ENCODE data around the gene MOB3B.

The MOB3B gene

GRCh38 chr9:27471789-27472188 lies 57.8 kb downstream of the MOB3B start:
- peaks cover 0 to 69% of the 10 kb centered on the region in 2 donors for H3K36me3 ChIP-seq (replicated peaks in 1 of 2; ENCODE audit: control insufficient read depth in 2 of 2, insufficient read depth in 2 of 2, low read length in 2 of 2)
- H3K27ac ChIP-seq (replicated peaks; ENCODE audit: low read length): no peak overlapping the region
- no peak overlapping the region for H3K4me2 ChIP-seq (ENCODE audit: insufficient read depth, low read length, poor library complexity, severe bottlenecking)
- H2AFZ ChIP-seq (ENCODE audit: low read length): no peak overlapping the region
- peaks cover 0 to 7% of the 10 kb centered on the region in 2 donors for H3K9me3 ChIP-seq (replicated peaks in 1 of 2; ENCODE audit: control insufficient read depth in 2 of 2, insufficient read depth in 1 of 2, low read depth in 1 of 2, low read length in 2 of 2)
- WGBS, 2 donors (ENCODE audit: extremely low coverage in 2 of 2, insufficient read length in 2 of 2, insufficient replicate concordance in 1 of 2): no CpG with 5 or more reads among the region's 3 CpGs
- H3K27me3 ChIP-seq (ENCODE audit: control insufficient read depth in 3 of 3, insufficient read depth in 3 of 3, low read depth in 1 of 3, low read length in 3 of 3): no peaks in the 10 kb centered on the region
- peaks cover 4% of the 10 kb centered on the region for H3K79me1 ChIP-seq (ENCODE audit: low read depth, low read length)
- no peak overlapping the region for H4K91ac ChIP-seq (ENCODE audit: low read depth, low read length, poor library complexity)
- no peak overlapping the region for H3K18ac ChIP-seq (ENCODE audit: low read length)
- H3K4ac ChIP-seq (ENCODE audit: low read length): no peak overlapping the region
- H2AK5ac ChIP-seq (ENCODE audit: low read depth, low read length): no peak overlapping the region
- H2BK5ac ChIP-seq (ENCODE audit: low read length): no peak overlapping the region
- peaks cover 0 to 25% of the 10 kb centered on the region in 2 donors for H3K4me1 ChIP-seq (ENCODE audit: control insufficient read depth in 2 of 2, insufficient read depth in 1 of 2, low read depth in 1 of 2, low read length in 2 of 2)
- no peak overlapping the region for H2BK15ac ChIP-seq (ENCODE audit: low read length)
- H2BK120ac ChIP-seq (ENCODE audit: low read depth, low read length): no peak overlapping the region
- H2BK12ac ChIP-seq (ENCODE audit: low read length): no peak overlapping the region
- H3K23ac ChIP-seq (ENCODE audit: low read depth, low read length, poor library complexity): no peak overlapping the region
- no peak overlapping the region for H3K4me3 ChIP-seq (ENCODE audit: low read length in 2 of 2)
- H3K9ac ChIP-seq (ENCODE audit: low read depth, low read length, poor library complexity): no peak overlapping the region
- DNase-seq (ENCODE audit: low spot score): no peak
- no peak overlapping the region for H3K14ac ChIP-seq (ENCODE audit: low read length)
- H4K8ac ChIP-seq (ENCODE audit: low read depth, low read length): no peak overlapping the region

- Histone ChIP-seq H3K23ac (ENCODE audit: low read depth, low read length, poor library complexity) (no peak overlapping the region), H3K27me3 (ENCODE audit: control insufficient read depth in 3 of 3, insufficient read depth in 3 of 3, low read depth in 1 of 3, low read length in 3 of 3) (no peaks in the 10 kb centered on the region), H2BK5ac (ENCODE audit: low read length) (no peak overlapping the region), H3K4me1 (ENCODE audit: control insufficient read depth in 2 of 2, insufficient read depth in 1 of 2, low read depth in 1 of 2, low read length in 2 of 2) (peaks cover 0 to 23% of the 10 kb centered on the region in 2 donors), H2AFZ (ENCODE audit: low read length) (no peak overlapping the region), H3K27ac (replicated peaks; ENCODE audit: low read length) (no peak overlapping the region), H3K18ac (ENCODE audit: low read length) (no peak overlapping the region), H3K36me3 (replicated peaks in 1 of 2; ENCODE audit: control insufficient read depth in 2 of 2, insufficient read depth in 2 of 2, low read length in 2 of 2) (peaks cover 0 to 65% of the 10 kb centered on the region in 2 donors), H3K4me2 (ENCODE audit: insufficient read depth, low read length, poor library complexity, severe bottlenecking) (no peak overlapping the region), H2BK12ac (ENCODE audit: low read length) (no peak overlapping the region), H3K9me3 (replicated peaks in 1 of 2; ENCODE audit: control insufficient read depth in 2 of 2, insufficient read depth in 1 of 2, low read depth in 1 of 2, low read length in 2 of 2) (peaks cover 0 to 3% of the 10 kb centered on the region in 2 donors), H2BK15ac (ENCODE audit: low read length) (no peak overlapping the region), H2AK5ac (ENCODE audit: low read depth, low read length) (no peak overlapping the region), H3K79me1 (ENCODE audit: low read depth, low read length) (peaks cover 4% of the 10 kb centered on the region), H2BK120ac (ENCODE audit: low read depth, low read length) (no peak overlapping the region), H3K14ac (ENCODE audit: low read length) (no peak overlapping the region), H3K9ac (ENCODE audit: low read depth, low read length, poor library complexity) (no peak overlapping the region), H3K4me3 (ENCODE audit: low read length in 2 of 2) (no peak overlapping the region), H4K8ac (ENCODE audit: low read depth, low read length) (no peak overlapping the region), H4K91ac (ENCODE audit: low read depth, low read length, poor library complexity) (no peak overlapping the region), H3K4ac (ENCODE audit: low read length) (no peak overlapping the region)
- no peak for DNase-seq (ENCODE audit: low spot score)
- no CpG with 5 or more reads among the region's 5 CpGs for WGBS, 2 donors (ENCODE audit: extremely low coverage in 2 of 2, insufficient read length in 2 of 2, insufficient replicate concordance in 1 of 2)
Measured at GRCh38 chr9:27471366-27471765, 58.2 kb downstream of the MOB3B start.

- Histone ChIP-seq H2BK15ac (ENCODE audit: low read length) (no peak overlapping the region), H3K18ac (ENCODE audit: low read length) (no peak overlapping the region), H2AK5ac (ENCODE audit: low read depth, low read length) (no peak overlapping the region), H3K9ac (ENCODE audit: low read depth, low read length, poor library complexity) (no peak overlapping the region), H3K4me2 (ENCODE audit: insufficient read depth, low read length, poor library complexity, severe bottlenecking) (no peak overlapping the region), H3K4me3 (ENCODE audit: low read length in 2 of 2) (no peak overlapping the region), H3K27ac (replicated peaks; ENCODE audit: low read length) (peak overlapping the region; percentile 52), H4K91ac (ENCODE audit: low read depth, low read length, poor library complexity) (no peak overlapping the region), H4K8ac (ENCODE audit: low read depth, low read length) (no peak overlapping the region), H3K23ac (ENCODE audit: low read depth, low read length, poor library complexity) (no peak overlapping the region), H2BK12ac (ENCODE audit: low read length) (no peak overlapping the region), H3K4ac (ENCODE audit: low read length) (no peak overlapping the region), H2BK120ac (ENCODE audit: low read depth, low read length) (no peak overlapping the region), H3K36me3 (replicated peaks in 1 of 2; ENCODE audit: control insufficient read depth in 2 of 2, insufficient read depth in 2 of 2, low read length in 2 of 2) (peaks cover 0 to 56% of the 10 kb centered on the region in 2 donors), H2BK5ac (ENCODE audit: low read length) (no peak overlapping the region), H3K4me1 (ENCODE audit: control insufficient read depth in 2 of 2, insufficient read depth in 1 of 2, low read depth in 1 of 2, low read length in 2 of 2) (peaks cover 0 to 23% of the 10 kb centered on the region in 2 donors), H3K27me3 (ENCODE audit: control insufficient read depth in 3 of 3, insufficient read depth in 3 of 3, low read depth in 1 of 3, low read length in 3 of 3) (no peaks in the 10 kb centered on the region), H3K9me3 (replicated peaks in 1 of 2; ENCODE audit: control insufficient read depth in 2 of 2, insufficient read depth in 1 of 2, low read depth in 1 of 2, low read length in 2 of 2) (peaks cover 0 to 3% of the 10 kb centered on the region in 2 donors), H2AFZ (ENCODE audit: low read length) (no peak overlapping the region), H3K79me1 (ENCODE audit: low read depth, low read length) (peaks cover 3% of the 10 kb centered on the region), H3K14ac (ENCODE audit: low read length) (no peak overlapping the region)
- no CpG with 5 or more reads among the region's 6 CpGs for WGBS, 2 donors (ENCODE audit: extremely low coverage in 2 of 2, insufficient read length in 2 of 2, insufficient replicate concordance in 1 of 2)
- DNase-seq (ENCODE audit: low spot score): no peak
Measured at GRCh38 chr9:27470291-27470856, 59.2 kb downstream of the MOB3B start.

- no peak overlapping the region for H2BK12ac ChIP-seq (ENCODE audit: low read length)
- WGBS, 2 donors (ENCODE audit: extremely low coverage in 2 of 2, insufficient read length in 2 of 2, insufficient replicate concordance in 1 of 2): no CpG with 5 or more reads among the region's 3 CpGs
- no peak overlapping the region for H3K23ac ChIP-seq (ENCODE audit: low read depth, low read length, poor library complexity)
Measured at GRCh38 chr9:27469550-27469949, 60.1 kb downstream of the MOB3B start.

More at GRCh38 chr9:27469550-27469949, 60.1 kb downstream of the MOB3B start:
- Histone ChIP-seq H3K27me3 (ENCODE audit: control insufficient read depth in 3 of 3, insufficient read depth in 3 of 3, low read depth in 1 of 3, low read length in 3 of 3) (no peaks in the 10 kb centered on the region), H3K14ac (ENCODE audit: low read length) (no peak overlapping the region), H3K27ac (replicated peaks; ENCODE audit: low read length) (no peak overlapping the region), H3K4me1 (ENCODE audit: control insufficient read depth in 2 of 2, insufficient read depth in 1 of 2, low read depth in 1 of 2, low read length in 2 of 2) (peaks cover 0 to 23% of the 10 kb centered on the region in 2 donors), H3K4ac (ENCODE audit: low read length) (no peak overlapping the region), H3K9ac (ENCODE audit: low read depth, low read length, poor library complexity) (no peak overlapping the region), H4K8ac (ENCODE audit: low read depth, low read length) (no peak overlapping the region), H3K4me3 (ENCODE audit: low read length in 2 of 2) (no peak overlapping the region), H2AK5ac (ENCODE audit: low read depth, low read length) (no peak overlapping the region), H2AFZ (ENCODE audit: low read length) (no peak overlapping the region), H2BK5ac (ENCODE audit: low read length) (no peak overlapping the region), H3K79me1 (ENCODE audit: low read depth, low read length) (peaks cover 3% of the 10 kb centered on the region), H4K91ac (ENCODE audit: low read depth, low read length, poor library complexity) (no peak overlapping the region), H3K18ac (ENCODE audit: low read length) (no peak overlapping the region), H3K4me2 (ENCODE audit: insufficient read depth, low read length, poor library complexity, severe bottlenecking) (no peak overlapping the region), H3K36me3 (replicated peaks in 1 of 2; ENCODE audit: control insufficient read depth in 2 of 2, insufficient read depth in 2 of 2, low read length in 2 of 2) (peaks cover 0 to 50% of the 10 kb centered on the region in 2 donors), H2BK15ac (ENCODE audit: low read length) (no peak overlapping the region), H3K9me3 (replicated peaks in 1 of 2; ENCODE audit: control insufficient read depth in 2 of 2, insufficient read depth in 1 of 2, low read depth in 1 of 2, low read length in 2 of 2) (peaks cover 0 to 3% of the 10 kb centered on the region in 2 donors), H2BK120ac (ENCODE audit: low read depth, low read length) (no peak overlapping the region)
- no peak for DNase-seq (ENCODE audit: low spot score)
